Prostate gland (tissue), 2 donors: ENCODE data around the gene PRR27. TPM values are rescaled to one million over a fixed set of nuclear protein-coding genes. Genes with fewer than 3 reads are reported as not detected.

ENCODE experiments used
- DNase-seq: peaks from one replicate; pipeline ENCODE4 v3.0.0-alpha.2; 2019; ENCODE audit warnings: low spot score
- H3K27ac ChIP-seq, 2 donors: fragments of 200-600 bp; sonication (generic); 2 replicates each; pipeline ENCODE4 v1.5.1; 2017 to 2019
- H3K27me3 ChIP-seq: fragments of 200-600 bp; sonication (generic); replicated peaks from 2 replicates; pipeline ENCODE4 v1.5.1; 2019; ENCODE audit not compliant: insufficient read depth
- H3K36me3 ChIP-seq, 2 donors: fragments of 200-600 bp; sonication (generic); 1 replicate in 1 of 2; 2 replicates in 1 of 2; pipeline versions ENCODE4 v1.5.1 to v1.8.1; 2017 to 2019
- H3K4me1 ChIP-seq: fragments of 200-600 bp; sonication (generic); replicated peaks from 2 replicates; pipeline ENCODE4 v1.5.1; 2019
- H3K4me3 ChIP-seq, 2 donors: fragments of 200-600 bp; sonication (generic); 2 replicates each; pipeline ENCODE4 v1.5.1; 2017 to 2019
- H3K9me3 ChIP-seq: fragments of 200-600 bp; sonication (generic); 2 replicates; pipeline ENCODE4 v1.5.1; 2017
- POLR2A ChIP-seq: fragments of 450-650 bp; IDR thresholded peaks from one replicate; pipeline ENCODE4 v1.6.1; 2016; ENCODE audit warnings: antibody characterized with exemption, mild to moderate bottlenecking
- POLR2AphosphoS5 ChIP-seq: sonication (generic); formaldehyde crosslinking; IDR thresholded peaks from one replicate; pipeline ENCODE4 v1.6.1; 2017; ENCODE audit warnings: antibody characterized with exemption
- WGBS: methylation state at CpG from one replicate; pipeline ENCODE4 v1.1.5; 2018; 5-methylcytosine and 5-hydroxymethylcytosine counted together
- intact Hi-C: fragments of 100-400 bp; cut with DNase I; formaldehyde crosslinking; loops from one replicate; pipeline ENCODE4 v1.14.2; 2022
- total RNA-seq, 2 donors: library from RNA; depleted of rRNA; stranded (reverse); fragments of >200 nt; gene quantifications; one replicate each; pipeline ENCODE4 v1.1.0, GENCODE V29; 2016
- TF ChIP-seq, protein P1 (sequence below), 4 experiments: fragments of 200-600 bp in 2 of 4; fragments of 450-650 bp in 2 of 4; sonication (generic) in 2 of 4; IDR thresholded peaks; 1 replicate in 3 of 4; 2 replicates in 1 of 4; pipeline ENCODE4 v1.5.1; 2016 to 2019; ENCODE audit warnings: antibody characterized with exemption in 4 of 4, mild to moderate bottlenecking in 2 of 4, moderate library complexity in 2 of 4

Gene PRR27
- total RNA-seq, 2 donors from 2014 or later: 0.23 TPM; not detected in 1

GRCh38 chr4:70138751-70139150 is 15.3 kb upstream of the PRR27 start:
- Histone ChIP-seq H3K36me3 (no peaks in the 10 kb centered on the region), H3K27me3 (no peaks in the 10 kb centered on the region), H3K27ac (no peak overlapping the region), H3K4me1 (no peaks in the 10 kb centered on the region), H3K9me3 (no peaks in the 10 kb centered on the region), H3K4me3 (no peak overlapping the region)
- intact Hi-C loops: no loop called here
- TF ChIP-seq POLR2A (no peak), POLR2AphosphoS5 (no peak)
- TF ChIP-seq, protein P1, sequence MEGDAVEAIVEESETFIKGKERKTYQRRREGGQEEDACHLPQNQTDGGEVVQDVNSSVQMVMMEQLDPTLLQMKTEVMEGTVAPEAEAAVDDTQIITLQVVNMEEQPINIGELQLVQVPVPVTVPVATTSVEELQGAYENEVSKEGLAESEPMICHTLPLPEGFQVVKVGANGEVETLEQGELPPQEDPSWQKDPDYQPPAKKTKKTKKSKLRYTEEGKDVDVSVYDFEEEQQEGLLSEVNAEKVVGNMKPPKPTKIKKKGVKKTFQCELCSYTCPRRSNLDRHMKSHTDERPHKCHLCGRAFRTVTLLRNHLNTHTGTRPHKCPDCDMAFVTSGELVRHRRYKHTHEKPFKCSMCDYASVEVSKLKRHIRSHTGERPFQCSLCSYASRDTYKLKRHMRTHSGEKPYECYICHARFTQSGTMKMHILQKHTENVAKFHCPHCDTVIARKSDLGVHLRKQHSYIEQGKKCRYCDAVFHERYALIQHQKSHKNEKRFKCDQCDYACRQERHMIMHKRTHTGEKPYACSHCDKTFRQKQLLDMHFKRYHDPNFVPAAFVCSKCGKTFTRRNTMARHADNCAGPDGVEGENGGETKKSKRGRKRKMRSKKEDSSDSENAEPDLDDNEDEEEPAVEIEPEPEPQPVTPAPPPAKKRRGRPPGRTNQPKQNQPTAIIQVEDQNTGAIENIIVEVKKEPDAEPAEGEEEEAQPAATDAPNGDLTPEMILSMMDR (IDR thresholded peaks at IDR 0.05): no peak
- WGBS: 90% methylated on average over 3 of the region's 3 CpGs
- no peak for DNase-seq

- DNase-seq: no peak
- intact Hi-C loops: no loop called here
- no peaks in the 10 kb centered on the region for H3K36me3 ChIP-seq
Measured at GRCh38 chr4:70151271-70151670, 2.8 kb upstream of the PRR27 start.

DNA sequence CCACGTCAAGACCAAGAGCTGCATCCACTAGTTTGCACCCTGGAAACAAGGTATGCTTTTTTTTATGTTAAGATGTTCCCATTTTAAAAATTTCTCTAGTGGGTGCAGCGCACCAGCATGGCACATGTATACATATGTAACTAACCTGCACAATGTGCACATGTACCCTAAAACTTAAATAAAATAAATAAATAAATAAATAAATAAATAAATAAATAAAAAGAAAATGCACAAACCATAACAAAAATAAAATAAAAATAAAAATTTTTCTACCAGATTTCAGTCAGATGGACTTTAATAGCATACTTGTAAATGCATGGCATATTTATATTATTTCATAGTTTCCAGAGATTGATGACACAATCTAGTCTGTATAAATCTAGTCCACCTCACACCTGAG is 1.9 kb upstream of the PRR27 start:
- intact Hi-C loops: no loop called here
- no peaks in the 10 kb centered on the region for H3K36me3 ChIP-seq
- H3K4me3 ChIP-seq: no peak overlapping the region
- no peak for DNase-seq
- 90% methylated on average over 2 of the region's 2 CpGs for WGBS
- TF ChIP-seq, protein P1 (IDR thresholded peaks at IDR 0.05): no peak
- no peak for TF ChIP-seq POLR2A
- no peak for TF ChIP-seq POLR2AphosphoS5
- H3K9me3 ChIP-seq: no peaks in the 10 kb centered on the region
- no peaks in the 10 kb centered on the region for H3K27me3 ChIP-seq
- H3K4me1 ChIP-seq: no peaks in the 10 kb centered on the region
- no peak overlapping the region for H3K27ac ChIP-seq

More at GRCh38 chr4:70151271-70151670, 2.8 kb upstream of the PRR27 start:
- WGBS: 61% methylated on average over 3 of the region's 3 CpGs
- no peaks in the 10 kb centered on the region for H3K9me3 ChIP-seq
- H3K27ac ChIP-seq: no peak overlapping the region
- no peaks in the 10 kb centered on the region for H3K27me3 ChIP-seq
- no peaks in the 10 kb centered on the region for H3K4me1 ChIP-seq
- TF ChIP-seq, protein P1 (IDR thresholded peaks at IDR 0.05): no peak
- no peak for TF ChIP-seq POLR2A
- no peak for TF ChIP-seq POLR2AphosphoS5
- H3K4me3 ChIP-seq: no peak overlapping the region

- intact Hi-C loops: no loop called here
- Histone ChIP-seq H3K27ac (no peak overlapping the region), H3K4me3 (no peak overlapping the region), H3K4me1 (no peaks in the 10 kb centered on the region), H3K27me3 (no peaks in the 10 kb centered on the region), H3K36me3 (no peaks in the 10 kb centered on the region), H3K9me3 (no peaks in the 10 kb centered on the region)
- no peak for TF ChIP-seq POLR2AphosphoS5
- no peak for TF ChIP-seq POLR2A
- TF ChIP-seq, protein P1 (IDR thresholded peaks at IDR 0.05): no peak
- 62% methylated on average over 2 of the region's 2 CpGs for WGBS
- no peak for DNase-seq
Measured at GRCh38 chr4:70158576-70158975, 4.5 kb downstream of the PRR27 start.

DNA sequence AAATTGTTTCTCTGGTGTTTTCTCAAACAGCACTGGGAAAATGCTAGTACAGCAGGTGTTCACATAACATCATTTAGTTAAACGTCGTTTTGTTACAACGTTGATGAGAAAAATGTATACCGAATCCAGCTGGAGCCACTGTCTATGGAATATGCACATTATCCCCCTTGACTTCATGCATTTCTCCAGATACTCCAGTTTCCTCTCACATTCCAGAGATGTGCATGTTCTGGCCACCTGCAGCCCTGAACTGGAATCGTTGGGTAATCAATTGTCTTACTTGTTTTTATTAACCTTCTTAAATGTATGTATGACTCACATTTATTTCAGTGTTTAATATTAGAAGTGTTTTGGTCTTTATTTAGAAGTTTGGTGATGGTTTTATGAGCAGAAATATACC is 23.1 kb downstream of the PRR27 start:
- Histone ChIP-seq H3K9me3 (no peaks in the 10 kb centered on the region), H3K4me1 (no peaks in the 10 kb centered on the region), H3K27me3 (no peaks in the 10 kb centered on the region), H3K27ac (no peak overlapping the region), H3K36me3 (no peaks in the 10 kb centered on the region), H3K4me3 (no peak overlapping the region)
- no peak for DNase-seq
- 64% methylated on average over 5 of the region's 5 CpGs for WGBS
- intact Hi-C loops: no loop called here
- TF ChIP-seq, protein P1 (IDR thresholded peaks at IDR 0.05): no peak
- no peak for TF ChIP-seq POLR2AphosphoS5
